Lower leg skin (tissue), 3 donors: ENCODE results near the gene CACNG6.

Experiments
- POLR2A ChIP-seq, 2 donors: fragments of 450-650 bp; IDR thresholded peaks; one replicate each; pipeline ENCODE4 v1.6.1; 2016 to 2017; ENCODE audit warnings: antibody characterized with exemption in 2 of 2, mild to moderate bottlenecking in 1 of 2, moderate library complexity in 1 of 2
- TF ChIP-seq, protein P1 (sequence below), 3 donors: fragments of 450-650 bp; IDR thresholded peaks; one replicate each; pipeline ENCODE4 v1.5.1; 2016; ENCODE audit warnings: antibody characterized with exemption in 3 of 3, mild to moderate bottlenecking in 3 of 3, moderate library complexity in 2 of 3

DNA sequence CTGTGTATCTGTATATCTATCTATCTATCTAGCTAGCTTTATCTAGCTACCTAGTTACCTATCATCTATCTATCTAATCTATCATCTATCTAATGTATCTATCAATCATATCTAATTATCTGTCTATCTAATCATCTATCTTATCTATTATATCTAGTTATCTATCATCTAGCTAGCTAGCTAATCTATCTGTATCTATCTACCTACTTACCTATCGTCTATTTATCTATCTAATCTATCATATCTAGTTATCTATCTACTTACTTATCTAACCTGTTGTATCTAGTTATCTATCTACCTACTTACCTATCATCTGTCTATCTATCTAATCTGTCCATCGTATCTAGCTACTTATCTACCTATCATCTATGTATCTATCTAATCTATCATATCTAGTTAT lies 54.3 kb downstream of the CACNG6 start:
- TF ChIP-seq, protein P1, sequence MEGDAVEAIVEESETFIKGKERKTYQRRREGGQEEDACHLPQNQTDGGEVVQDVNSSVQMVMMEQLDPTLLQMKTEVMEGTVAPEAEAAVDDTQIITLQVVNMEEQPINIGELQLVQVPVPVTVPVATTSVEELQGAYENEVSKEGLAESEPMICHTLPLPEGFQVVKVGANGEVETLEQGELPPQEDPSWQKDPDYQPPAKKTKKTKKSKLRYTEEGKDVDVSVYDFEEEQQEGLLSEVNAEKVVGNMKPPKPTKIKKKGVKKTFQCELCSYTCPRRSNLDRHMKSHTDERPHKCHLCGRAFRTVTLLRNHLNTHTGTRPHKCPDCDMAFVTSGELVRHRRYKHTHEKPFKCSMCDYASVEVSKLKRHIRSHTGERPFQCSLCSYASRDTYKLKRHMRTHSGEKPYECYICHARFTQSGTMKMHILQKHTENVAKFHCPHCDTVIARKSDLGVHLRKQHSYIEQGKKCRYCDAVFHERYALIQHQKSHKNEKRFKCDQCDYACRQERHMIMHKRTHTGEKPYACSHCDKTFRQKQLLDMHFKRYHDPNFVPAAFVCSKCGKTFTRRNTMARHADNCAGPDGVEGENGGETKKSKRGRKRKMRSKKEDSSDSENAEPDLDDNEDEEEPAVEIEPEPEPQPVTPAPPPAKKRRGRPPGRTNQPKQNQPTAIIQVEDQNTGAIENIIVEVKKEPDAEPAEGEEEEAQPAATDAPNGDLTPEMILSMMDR (IDR thresholded peaks at IDR 0.05): no peak
- TF ChIP-seq POLR2A (IDR thresholded peaks at IDR 0.05): no peak
